PC-9 (cell line): ENCODE data around the gene GGTA1. TPM values are rescaled to one million over a fixed set of nuclear protein-coding genes. Genes with fewer than 3 reads are reported as not detected.
"Not testable (repeated sequence)": the region's sequence is repeated elsewhere in the genome, so short reads cannot be mapped to it uniquely, and the experiment has no call there.

Experiments
- BruUV-seq: library from RNA; stranded (reverse); fragments of 400-500 nt; replicated peaks from 2 replicates; lab custom pipeline; 2021; lab: Mats Ljungman, UMichigan
- CTCF ChIA-PET: fragments of 300-600 bp; sonication (Branson Sonifier 250); formaldehyde crosslinking; loops from one replicate; lab custom pipeline; 2022; ENCODE audit warnings: antibody characterized with exemption; lab: Charles Lee
- POLR2A ChIA-PET: fragments of 300-600 bp; sonication (Branson Sonifier 250); formaldehyde crosslinking; loops from one replicate; lab custom pipeline; 2022; ENCODE audit warnings: antibody characterized with exemption; ENCODE audit not compliant: unreplicated experiment; lab: Charles Lee
- DNase-seq, 2 experiments: peaks; one replicate each; pipeline versions ENCODE4 v3.0.0 to v3.0.0-alpha.2; 2015 to 2022; ENCODE audit warnings: mixed read lengths in 1 of 2
- H2AFZ ChIP-seq: fragments of 200-600 bp; sonication (generic); 2 replicates; pipeline ENCODE4 v1.8.1; 2017; ENCODE audit warnings: antibody characterized with exemption
- H3F3A ChIP-seq: fragments of 200-600 bp; sonication (generic); 2 replicates; pipeline ENCODE4 v1.8.1; 2017; ENCODE audit warnings: antibody characterized with exemption, mild to moderate bottlenecking, low read depth; ENCODE audit not compliant: insufficient read depth
- H3K27ac ChIP-seq: fragments of 200-600 bp; sonication (generic); 2 replicates; pipeline ENCODE4 v1.6.1; 2016; ENCODE audit warnings: mixed run types
- H3K27me3 ChIP-seq: fragments of 200-600 bp; sonication (generic); 2 replicates; pipeline ENCODE4 v1.6.1; 2016; ENCODE audit warnings: low read depth, mixed run types; ENCODE audit not compliant: insufficient read depth
- H3K36me3 ChIP-seq: fragments of 200-600 bp; sonication (generic); 2 replicates; pipeline ENCODE4 v1.6.1; 2016; ENCODE audit warnings: low read depth, mixed run types
- H3K4me1 ChIP-seq: fragments of 200-600 bp; sonication (generic); replicated peaks from 2 replicates; pipeline ENCODE4 v1.6.1; 2016; ENCODE audit warnings: mixed run types; ENCODE audit not compliant: insufficient read depth
- H3K4me2 ChIP-seq: fragments of 200-600 bp; sonication (generic); 2 replicates; pipeline ENCODE4 v1.6.1; 2017; ENCODE audit warnings: mixed run types
- H3K4me3 ChIP-seq: fragments of 200-600 bp; sonication (generic); 2 replicates; pipeline ENCODE4 v1.6.1; 2016; ENCODE audit warnings: mixed run types
- H3K79me2 ChIP-seq: fragments of 200-600 bp; sonication (generic); 2 replicates; pipeline ENCODE4 v1.6.1; 2017; ENCODE audit warnings: low read depth, mixed run types
- H3K9me2 ChIP-seq: fragments of 200-600 bp; sonication (generic); 2 replicates; pipeline ENCODE4 v1.8.1; 2017; ENCODE audit warnings: mild to moderate bottlenecking; ENCODE audit not compliant: insufficient read depth
- H3K9me3 ChIP-seq: fragments of 200-600 bp; sonication (generic); 2 replicates; pipeline ENCODE4 v1.8.1; 2016; ENCODE audit warnings: low read depth; ENCODE audit not compliant: insufficient read depth
- H4K20me1 ChIP-seq: fragments of 200-600 bp; sonication (generic); 2 replicates; pipeline ENCODE4 v1.8.1; 2017; ENCODE audit not compliant: insufficient read depth
- EZH2 ChIP-seq: fragments of 200-600 bp; sonication (generic); IDR thresholded peaks from 2 replicates; pipeline ENCODE4 v1.8.0; 2017; ENCODE audit warnings: antibody characterized with exemption, low read depth
- intact Hi-C: fragments of 100-400 bp; cut with micrococcal nuclease; formaldehyde crosslinking; loops from one replicate; pipeline ENCODE4 v1.10.0; 2022; ENCODE audit not compliant: unreplicated experiment
- total RNA-seq: library from RNA; stranded (reverse); gene quantifications from 2 replicates; pipeline ENCODE4 v1.2.3, GENCODE V29; 2021
- TF ChIP-seq, protein P1 (sequence below): fragments of 200-600 bp; sonication (generic); conservative IDR thresholded peaks from 2 replicates; pipeline ENCODE4 v1.6.1; 2017; ENCODE audit warnings: mixed run types, antibody characterized with exemption, mild to moderate bottlenecking, moderate library complexity

Gene GGTA1
- total RNA-seq, 1 experiment from 2014 or later, result not detected

DNA sequence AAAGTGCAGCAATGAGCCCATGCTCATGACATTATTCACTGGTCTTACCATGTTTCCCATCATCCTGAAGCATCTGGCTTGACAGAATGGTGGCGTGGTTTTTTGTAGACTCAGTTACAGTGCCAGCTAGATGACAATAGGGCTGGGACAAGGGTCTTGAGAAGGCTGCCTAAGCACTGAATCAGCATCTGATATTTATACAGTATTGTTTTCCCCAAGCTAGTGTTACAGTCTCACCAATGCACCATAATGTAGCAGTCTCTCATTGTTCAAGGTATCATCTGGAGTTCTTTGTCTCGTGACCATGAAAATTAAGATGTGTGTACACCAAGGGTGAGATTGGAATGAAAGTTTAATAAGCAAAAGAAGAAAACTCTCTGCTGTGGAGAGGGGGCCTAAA, 19.0 kb upstream of the GGTA1 start:
- no peak for DNase-seq
- peaks cover 15% of the 10 kb centered on the region for H3K27me3 ChIP-seq
- CTCF ChIA-PET, result interaction anchor here (0.7 kb wide), 1 partner anchor 223 kb away, joined by 3 read pairs; no protein-coding TSS in a partner anchor
- no peaks in the 10 kb centered on the region for H3K4me1 ChIP-seq
- BruUV-seq, result no TSS peak
- no peak overlapping the region for H3K4me2 ChIP-seq
- H3K4me3 ChIP-seq, result no peak overlapping the region
- TF ChIP-seq EZH2, result no peak
- TF ChIP-seq, protein P1, sequence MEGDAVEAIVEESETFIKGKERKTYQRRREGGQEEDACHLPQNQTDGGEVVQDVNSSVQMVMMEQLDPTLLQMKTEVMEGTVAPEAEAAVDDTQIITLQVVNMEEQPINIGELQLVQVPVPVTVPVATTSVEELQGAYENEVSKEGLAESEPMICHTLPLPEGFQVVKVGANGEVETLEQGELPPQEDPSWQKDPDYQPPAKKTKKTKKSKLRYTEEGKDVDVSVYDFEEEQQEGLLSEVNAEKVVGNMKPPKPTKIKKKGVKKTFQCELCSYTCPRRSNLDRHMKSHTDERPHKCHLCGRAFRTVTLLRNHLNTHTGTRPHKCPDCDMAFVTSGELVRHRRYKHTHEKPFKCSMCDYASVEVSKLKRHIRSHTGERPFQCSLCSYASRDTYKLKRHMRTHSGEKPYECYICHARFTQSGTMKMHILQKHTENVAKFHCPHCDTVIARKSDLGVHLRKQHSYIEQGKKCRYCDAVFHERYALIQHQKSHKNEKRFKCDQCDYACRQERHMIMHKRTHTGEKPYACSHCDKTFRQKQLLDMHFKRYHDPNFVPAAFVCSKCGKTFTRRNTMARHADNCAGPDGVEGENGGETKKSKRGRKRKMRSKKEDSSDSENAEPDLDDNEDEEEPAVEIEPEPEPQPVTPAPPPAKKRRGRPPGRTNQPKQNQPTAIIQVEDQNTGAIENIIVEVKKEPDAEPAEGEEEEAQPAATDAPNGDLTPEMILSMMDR, result no peak
- no peaks in the 10 kb centered on the region for H3F3A ChIP-seq
- no peak overlapping the region for H2AFZ ChIP-seq
- H3K79me2 ChIP-seq, result no peaks in the 10 kb centered on the region
- H3K9me3 ChIP-seq, result no peaks in the 10 kb centered on the region
- no peak overlapping the region for H3K27ac ChIP-seq
- H4K20me1 ChIP-seq, result no peaks in the 10 kb centered on the region
- H3K36me3 ChIP-seq, result no peaks in the 10 kb centered on the region
- POLR2A ChIA-PET, result no interaction called here
- H3K9me2 ChIP-seq, result no peaks in the 10 kb centered on the region
- intact Hi-C loops, result no loop called here

DNA sequence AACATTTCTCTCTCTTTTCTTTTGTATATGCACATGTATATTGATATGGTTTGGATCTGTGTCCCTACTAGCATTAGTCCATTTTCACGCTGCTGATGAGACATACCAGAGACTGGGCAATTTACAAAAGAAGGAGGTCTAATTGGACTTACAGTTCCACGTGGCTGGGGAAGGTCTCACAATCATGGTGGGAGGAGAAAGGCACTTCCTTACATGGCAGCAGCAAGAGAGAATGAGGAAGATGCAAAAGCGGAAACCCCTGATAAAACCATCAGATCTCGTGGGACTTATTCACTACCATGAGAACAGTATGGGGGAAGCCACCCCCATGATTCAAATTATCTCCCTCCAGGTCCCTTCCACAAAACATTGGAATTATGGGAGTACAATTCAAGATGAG, 13.5 kb upstream of the GGTA1 start:
- H3K4me2 ChIP-seq, H3K4me1 ChIP-seq, H3K36me3 ChIP-seq, H3K4me3 ChIP-seq, H4K20me1 ChIP-seq, H3K27ac ChIP-seq, H3K9me3 ChIP-seq, DNase-seq, H3K27me3 ChIP-seq, POLR2A ChIA-PET, intact Hi-C loops, H2AFZ ChIP-seq, CTCF ChIA-PET, H3F3A ChIP-seq, H3K9me2 ChIP-seq, H3K79me2 ChIP-seq, BruUV-seq: not testable (repeated sequence)

DNA sequence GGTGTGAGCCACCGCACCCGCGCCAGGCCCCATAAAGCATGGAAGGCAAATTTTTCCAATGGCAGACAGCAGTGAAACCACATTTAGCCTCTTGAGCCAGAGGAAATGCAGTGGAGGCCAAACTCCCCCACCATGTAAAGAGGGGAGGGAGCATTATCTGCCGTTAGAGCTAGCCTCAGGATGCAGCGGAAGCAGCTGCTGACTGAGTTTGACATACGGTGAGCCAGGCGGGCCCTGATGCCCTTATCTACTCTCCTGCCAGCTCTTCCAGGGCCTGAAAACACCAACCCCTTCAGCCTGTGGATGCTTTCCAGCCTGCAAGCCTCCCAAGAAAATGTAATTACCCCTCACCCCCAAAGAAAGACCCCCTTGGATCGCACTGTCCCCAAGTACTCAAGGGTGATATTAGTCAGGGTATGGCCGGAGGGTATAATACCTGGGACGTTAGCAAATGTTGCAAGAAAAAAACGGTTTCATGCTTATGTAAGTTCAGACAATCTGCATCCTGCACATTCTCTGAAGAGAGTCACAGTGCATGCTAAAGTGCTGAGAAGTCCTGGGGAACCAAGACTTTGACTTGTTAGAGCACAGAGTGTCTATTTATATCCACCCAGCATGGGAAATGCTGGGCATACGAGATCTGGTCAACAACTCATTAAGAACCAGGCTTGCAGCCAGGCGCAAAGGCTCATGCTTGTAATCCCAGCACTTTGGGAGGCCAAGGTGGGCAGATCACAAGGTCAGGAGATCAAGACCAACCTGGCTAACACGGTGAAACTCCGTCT, 11.3 kb upstream of the GGTA1 start:
- DNase-seq, result no peak
- H3K4me3 ChIP-seq, result no peak overlapping the region
- no peaks in the 10 kb centered on the region for H3K36me3 ChIP-seq
- H3K4me2 ChIP-seq, result no peak overlapping the region
- POLR2A ChIA-PET, result no interaction called here
- no TSS peak for BruUV-seq
- H3K4me1 ChIP-seq, result no peaks in the 10 kb centered on the region
- TF ChIP-seq EZH2, result no peak
- TF ChIP-seq, protein P1, result no peak
- no peaks in the 10 kb centered on the region for H4K20me1 ChIP-seq
- intact Hi-C loops, result no loop called here
- no peaks in the 10 kb centered on the region for H3F3A ChIP-seq
- no peaks in the 10 kb centered on the region; the same call in 1 of the 2 replicates for H3K27me3 ChIP-seq
- H3K9me3 ChIP-seq, result no peaks in the 10 kb centered on the region
- H2AFZ ChIP-seq, result no peak overlapping the region
- H3K9me2 ChIP-seq, result no peaks in the 10 kb centered on the region
- CTCF ChIA-PET, result interaction anchor here (0.6 kb wide), 1 partner anchor 32 kb away, joined by 6 read pairs; no protein-coding TSS in a partner anchor
- H3K27ac ChIP-seq, result no peak overlapping the region
- no peaks in the 10 kb centered on the region for H3K79me2 ChIP-seq
